ENCODE results near the gene HMGB4.

Gene HMGB4

GRCh38 chr1:33848205-33848937 lies 15.5 kb upstream of the HMGB4 start:
- DNase-seq (ENCODE audit: low spot score), result no peak

GRCh38 chr1:33849211-33849610 lies 14.7 kb upstream of the HMGB4 start:
- DNase-seq (ENCODE audit: low spot score), result no peak

- no peak for DNase-seq (ENCODE audit: low spot score)
Measured at GRCh38 chr1:33850481-33850880, 13.4 kb upstream of the HMGB4 start.

- DNase-seq (ENCODE audit: low spot score), result no peak
Measured at GRCh38 chr1:33852711-33853110, 11.2 kb upstream of the HMGB4 start.

- no peak for DNase-seq (ENCODE audit: low spot score)
Measured at GRCh38 chr1:33853431-33853830, 10.4 kb upstream of the HMGB4 start.

GRCh38 chr1:33854091-33854490 lies 9.8 kb upstream of the HMGB4 start:
- no peak for DNase-seq (ENCODE audit: low spot score)

GRCh38 chr1:33860671-33861070 lies 3.2 kb upstream of the HMGB4 start:
- DNase-seq (ENCODE audit: low spot score), result no peak

GRCh38 chr1:33864460-33865389 lies 846 bp downstream of the HMGB4 start:
- DNase-seq (ENCODE audit: low spot score), result no peak

GRCh38 chr1:33866281-33866680 lies 2.4 kb downstream of the HMGB4 start:
- DNase-seq (ENCODE audit: low spot score), result no peak

GRCh38 chr1:33867684-33868083 lies 3.8 kb downstream of the HMGB4 start:
- DNase-seq (ENCODE audit: low spot score), result no peak

- DNase-seq (ENCODE audit: low spot score), result no peak
Measured at GRCh38 chr1:33872275-33872674, 8.4 kb downstream of the HMGB4 start.

- DNase-seq (ENCODE audit: low spot score), result no peak
Measured at GRCh38 chr1:33872683-33873082, 8.8 kb downstream of the HMGB4 start.

- DNase-seq (ENCODE audit: low spot score), result no peak
Measured at GRCh38 chr1:33874636-33875035, 10.8 kb downstream of the HMGB4 start.

GRCh38 chr1:33875862-33876261 lies 12.0 kb downstream of the HMGB4 start:
- DNase-seq (ENCODE audit: low spot score), result no peak

- DNase-seq (ENCODE audit: low spot score), result no peak
Measured at GRCh38 chr1:33876970-33877650, 13.2 kb downstream of the HMGB4 start.

- DNase-seq (ENCODE audit: low spot score), result no peak
Measured at GRCh38 chr1:33878392-33878791, 14.5 kb downstream of the HMGB4 start.

GRCh38 chr1:33880305-33880704 lies 16.4 kb downstream of the HMGB4 start:
- DNase-seq (ENCODE audit: low spot score), result no peak

- DNase-seq (ENCODE audit: low spot score), result no peak
Measured at GRCh38 chr1:33886496-33886895, 22.6 kb downstream of the HMGB4 start.

GRCh38 chr1:33893147-33893830 lies 29.4 kb downstream of the HMGB4 start:
- DNase-seq (ENCODE audit: low spot score), result no peak

GRCh38 chr1:33895396-33895795 lies 31.5 kb downstream of the HMGB4 start:
- DNase-seq (ENCODE audit: low spot score), result no peak

- DNase-seq (ENCODE audit: low spot score), result no peak
Measured at GRCh38 chr1:33895976-33896375, 32.1 kb downstream of the HMGB4 start.

- DNase-seq (ENCODE audit: low spot score), result no peak
Measured at GRCh38 chr1:33897092-33897725, 33.3 kb downstream of the HMGB4 start.
